Heart left ventricle (tissue), 16 donors: ENCODE measurements around the gene ABCC4. TPM values are rescaled to one million over a fixed set of nuclear protein-coding genes. Genes with fewer than 3 reads are reported as not detected.

ENCODE experiments used
- ATAC-seq, 4 donors: fragments of 200-7000 bp; cut with Tn5 transposase; one replicate each; pipeline ENCODE4 v1.9.1; 2020 to 2022; ENCODE audit warnings: moderate library complexity in 4 of 4, mild to moderate bottlenecking in 3 of 4, moderate number of reproducible peaks in 1 of 4
- DNase-seq, 5 donors: peaks; one replicate each; pipeline ENCODE4 v3.0.0-alpha.2; 2020
- H3K27ac ChIP-seq, 12 donors: fragments of 200-600 bp; sonication (generic) in 4 of 12; one replicate each; pipeline versions ENCODE4 v1.5.0 to v1.8.0; 2016 to 2022; ENCODE audit warnings: mild to moderate bottlenecking in 2 of 12
- H3K27me3 ChIP-seq, 9 donors: fragments of 200-600 bp; sonication (generic) in 2 of 9; one replicate each; pipeline versions ENCODE4 v1.5.1 to v1.8.0; 2016 to 2022; ENCODE audit warnings: mild to moderate bottlenecking in 3 of 9
- H3K36me3 ChIP-seq, 9 donors: fragments of 200-600 bp; sonication (generic) in 2 of 9; one replicate each; pipeline versions ENCODE4 v1.5.0 to v1.8.0; 2018 to 2022; ENCODE audit warnings: mild to moderate bottlenecking in 2 of 9
- H3K4me1 ChIP-seq, 12 donors: fragments of 200-600 bp; sonication (generic) in 4 of 12; one replicate each; pipeline versions ENCODE4 v1.5.0 to v1.8.0; 2016 to 2022; ENCODE audit warnings: mild to moderate bottlenecking in 3 of 12
- H3K4me3 ChIP-seq, 12 donors: fragments of 200-600 bp; sonication (generic) in 4 of 12; one replicate each; pipeline versions ENCODE4 v1.5.0 to v1.8.0; 2017 to 2022; ENCODE audit warnings: mild to moderate bottlenecking in 9 of 12, moderate library complexity in 4 of 12
- H3K9me3 ChIP-seq, 12 donors: fragments of 200-600 bp; sonication (generic) in 4 of 12; one replicate each; pipeline versions ENCODE4 v1.5.0 to v1.8.0; 2016 to 2022; ENCODE audit warnings: mild to moderate bottlenecking in 1 of 12
- CTCF ChIP-seq, 12 donors: fragments of 200-600 bp; sonication (generic) in 4 of 12; IDR thresholded peaks; one replicate each; pipeline versions ENCODE4 v1.5.0 to v1.8.0; 2018 to 2022; ENCODE audit warnings: antibody characterized with exemption in 12 of 12, mild to moderate bottlenecking in 5 of 12
- POLR2A ChIP-seq, 2 donors: fragments of 450-650 bp; IDR thresholded peaks; one replicate each; pipeline ENCODE4 v1.6.1; 2017; ENCODE audit warnings: antibody characterized with exemption in 2 of 2, mild to moderate bottlenecking in 2 of 2, moderate library complexity in 2 of 2
- WGBS, 4 donors: extraction: QIAGEN DNeasy Blood & Tissue Kit in 2 of 4; methylation state at CpG; one replicate each; pipeline versions ENCODE4 v1.1.5 to v1.1.7; 2013 to 2018; 5-methylcytosine and 5-hydroxymethylcytosine counted together
- intact Hi-C, 10 donors: fragments of 100-400 bp; cut with DNase I; formaldehyde crosslinking; loops; one replicate each; pipeline versions ENCODE4 v1.11.1 to v1.14.2; 2022
- polyA plus RNA-seq, 2 donors: library from polyadenylated mRNA; stranded (reverse); fragments of 200-250 nt; gene quantifications; one replicate each; pipeline ENCODE4 v1.2.3, GENCODE V29; 2013
- total RNA-seq, 9 donors: library from RNA; depleted of rRNA in 2 of 9; stranded (reverse); fragments of >200 nt in 2 of 9; fragmentation: NEBNext Ultra II Directional in 3 of 9; extraction: Animal tissue kit (Norgen Biotek cat#: 25700) in 3 of 9; gene quantifications; one replicate each; pipeline versions ENCODE4 v1.1.0 to v1.2.4, GENCODE V29; 2016 to 2023
- donor health status: ischemic (EF 13 %, LVEDD 7.1; RV severe dilation, severe dysfunction).
- donor health status: healthy with polysubstance abuse.
- donor health status: DM: no; HTN: yes; CAD: no.
- donor health status: DM: no; HTN: no; CAD: no.
- donor health status: ischemic (EF 25% LVEDD 6.9; RV normal size, moderate dysfunction).
- donor health status: ischemic (EF 25% LVEDD 5.7; RV mildly dilated, moderate dysfunction).
- donor health status: healthy.
- donor health status: DM: yes; HTN: yes; CAD: no.
- donor health status: ischemic (EF 35%, LVEDD 5.7; RV mildly dilated, moderate dysfunction).
- donor health status: nonischemic (EF 11% LVEDD 7.7; RV severe dilation, severe dysfunction).
- donor health status: DM: yes; HTN: yes; CAD: no.
- donor health status: PGD.
- donor health status: ischemic (EF 29% LVEDD 5.4; RV normal size, mild dysfunction).
- donor health status: nonischemic (EF 23%, LVEDD 6.1; RV moderate dilation, normal function).

ABCC4 gene
- total and polyA plus RNA-seq, 11 donors: 0.69 to 9.0 (median 5.3) TPM

GRCh38 chr13:95039415-95039814, 261.8 kb downstream of the ABCC4 start:
- Histone ChIP-seq H3K4me3 (no peak overlapping the region), H3K9me3 (no peaks in the 10 kb centered on the region), H3K4me1 (no peaks in the 10 kb centered on the region), H3K36me3 (peaks cover 0 to 20% (median 3%) of the 10 kb centered on the region in 9 donors), H3K27ac (no peak overlapping the region), H3K27me3 (no peaks in the 10 kb centered on the region)
- intact Hi-C loops: no loop called here
- ATAC-seq (no peak), DNase-seq (no peak)
- WGBS, 4 donors: 80 to 87% (median 85%) methylated on average over 2 of the region's 2 CpGs
- TF ChIP-seq CTCF (IDR thresholded peaks at IDR 0.05) (no peak), POLR2A (IDR thresholded peaks at IDR 0.05) (no peak)

DNA sequence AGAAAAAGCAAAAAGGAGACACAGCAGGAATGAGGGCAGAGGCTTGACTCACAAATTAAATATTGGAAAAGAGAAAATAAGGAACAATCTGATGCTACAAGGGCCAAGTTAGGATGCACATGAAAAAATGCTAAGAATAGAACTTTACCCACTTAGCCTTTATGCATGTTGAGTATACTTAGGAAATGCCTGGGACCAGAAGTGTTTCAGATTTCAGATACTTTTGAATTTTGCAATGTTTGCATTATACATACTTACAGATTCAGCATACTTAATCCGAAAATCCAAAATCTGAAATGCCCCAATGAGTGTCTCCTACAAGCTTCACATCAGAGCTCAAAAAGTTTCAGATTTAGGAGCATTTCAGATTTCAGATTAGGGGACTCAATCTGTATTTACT, 262.3 kb downstream of the ABCC4 start:
- intact Hi-C loops: no loop called here
- Histone ChIP-seq H3K9me3 (no peaks in the 10 kb centered on the region), H3K4me3 (no peak overlapping the region), H3K27me3 (no peaks in the 10 kb centered on the region), H3K27ac (no peak overlapping the region), H3K4me1 (no peaks in the 10 kb centered on the region), H3K36me3 (peaks cover 0 to 20% (median 4%) of the 10 kb centered on the region in 9 donors)
- ATAC-seq: no peak
- 96 to 98% (median 96%) methylated on average over 1 of the region's 1 CpG for WGBS, 4 donors
- TF ChIP-seq POLR2A (IDR thresholded peaks at IDR 0.05) (no peak), CTCF (IDR thresholded peaks at IDR 0.05) (no peak)
- DNase-seq: no peak

DNA sequence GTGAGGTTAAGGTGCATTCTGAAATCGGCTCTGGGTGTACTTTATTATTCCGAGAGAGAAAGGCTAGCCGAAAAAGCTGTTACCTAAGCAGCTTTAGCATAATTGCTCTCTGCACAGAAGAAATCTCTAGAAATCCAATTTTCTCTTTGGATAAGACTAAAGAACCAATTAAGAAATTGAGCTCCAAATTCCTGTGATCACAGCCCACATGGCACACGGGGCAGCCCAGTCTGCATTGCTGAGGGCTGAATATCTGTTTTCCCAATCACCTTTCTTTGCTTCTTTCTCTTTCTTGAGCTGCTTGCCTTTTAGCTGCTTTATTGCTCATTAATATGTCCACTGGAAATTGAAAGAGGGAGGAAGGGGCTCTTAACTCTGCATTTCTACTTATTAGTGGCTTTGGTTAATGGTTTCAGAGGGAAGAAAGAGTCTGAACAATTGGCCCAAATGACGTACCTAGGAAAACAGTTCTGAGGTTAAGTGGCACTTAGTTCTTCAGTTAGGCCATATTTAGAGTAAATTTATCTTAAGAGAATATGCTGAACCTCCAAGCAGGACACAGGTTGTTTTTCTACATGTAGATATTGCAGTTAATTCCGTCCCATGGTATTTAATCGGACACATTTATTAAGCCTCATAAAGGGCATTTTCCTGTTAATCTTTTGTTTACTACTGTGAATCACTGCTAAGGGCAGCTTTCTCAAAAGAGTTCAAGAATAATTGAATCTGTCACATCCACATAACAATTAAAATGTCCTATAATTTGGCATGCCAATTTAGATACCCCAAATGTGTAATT, 265.7 kb downstream of the ABCC4 start:
- no peak for DNase-seq
- intact Hi-C loops: no loop called here
- H3K27me3 ChIP-seq: no peaks in the 10 kb centered on the region
- H3K9me3 ChIP-seq: no peaks in the 10 kb centered on the region
- no peak for ATAC-seq
- 91 to 94% (median 92%) methylated on average over 7 of the region's 7 CpGs for WGBS, 4 donors
- TF ChIP-seq POLR2A (IDR thresholded peaks at IDR 0.05) (no peak), CTCF (IDR thresholded peaks at IDR 0.05) (no peak)
- no peak overlapping the region for H3K4me3 ChIP-seq
- H3K36me3 ChIP-seq: peaks cover 0 to 12% (median 0%) of the 10 kb centered on the region in 9 donors
- H3K27ac ChIP-seq: no peak overlapping the region
- H3K4me1 ChIP-seq: no peaks in the 10 kb centered on the region

DNA sequence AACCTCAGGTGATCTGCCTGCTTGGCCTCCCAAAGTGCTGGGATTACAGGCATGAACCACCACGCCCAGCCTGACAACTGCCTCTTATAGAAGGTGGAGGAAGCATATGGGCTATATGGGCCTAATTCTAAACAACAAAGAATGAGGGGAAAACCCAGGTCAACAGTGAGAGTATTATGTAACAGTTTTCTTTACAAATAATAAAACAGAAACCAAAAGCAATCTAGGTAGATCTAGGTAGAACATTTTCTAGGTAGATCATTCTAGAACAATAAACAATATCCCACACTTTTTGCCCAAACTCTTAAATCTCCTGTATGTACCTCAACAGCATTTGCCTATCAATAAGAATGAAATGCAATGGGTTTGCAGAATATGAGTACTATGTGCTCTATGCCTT, 267.4 kb downstream of the ABCC4 start:
- H3K4me1 ChIP-seq: no peaks in the 10 kb centered on the region
- H3K9me3 ChIP-seq: no peaks in the 10 kb centered on the region
- WGBS, 4 donors: 79 to 95% (median 87%) methylated on average over 1 of the region's 1 CpG
- no peak overlapping the region for H3K27ac ChIP-seq
- H3K4me3 ChIP-seq: no peak overlapping the region
- peaks cover 0 to 10% (median 0%) of the 10 kb centered on the region in 9 donors for H3K36me3 ChIP-seq
- ATAC-seq: no peak
- TF ChIP-seq CTCF (IDR thresholded peaks at IDR 0.05) (no peak), POLR2A (IDR thresholded peaks at IDR 0.05) (no peak)
- DNase-seq: no peak
- intact Hi-C loops: no loop called here
- H3K27me3 ChIP-seq: no peaks in the 10 kb centered on the region
